Natural killer cell treated with Interleukin-12 subunit alpha and Interleukin-12 subunit beta and Interleukin-15 and Interleukin-18, amount 100 ng/mL, for 72 hours (primary cell): Measurements from ENCODE around the gene IQGAP2. TPM values are rescaled to one million over a fixed set of nuclear protein-coding genes. Genes with fewer than 3 reads are reported as not detected.

Experiments
- ATAC-seq, 2 donors: fragments of 150-1000 bp; cut with Tn5 transposase in 1 of 2; sonication (Bioruptor Pico), chemical (Tn5 transposase) in 1 of 2; 2 replicates each; pipeline ENCODE4 v1.10.0; 2021
- DNase-seq: peaks from one replicate; pipeline ENCODE4 v3.0.0; 2022; ENCODE audit warnings: low spot score
- H3K27ac Mint-ChIP-seq, 2 donors: 1 replicate in 1 of 2; 2 replicates in 1 of 2; pipeline ENCODE4 v1.8.0; 2022; ENCODE audit warnings: mixed read lengths in 2 of 2, mild to moderate bottlenecking in 1 of 2, moderate library complexity in 1 of 2
- H3K27me3 Mint-ChIP-seq, 2 donors: 1 replicate in 1 of 2; 2 replicates in 1 of 2; pipeline ENCODE4 v1.8.0; 2022; ENCODE audit warnings: mixed read lengths in 2 of 2
- H3K36me3 Mint-ChIP-seq: one replicate; pipeline ENCODE4 v1.8.0; 2022; ENCODE audit warnings: mixed read lengths
- H3K4me1 Mint-ChIP-seq, 2 donors: 1 replicate in 1 of 2; 2 replicates in 1 of 2; pipeline ENCODE4 v1.8.0; 2022; ENCODE audit warnings: low read depth in 2 of 2, mixed read lengths in 2 of 2, mild to moderate bottlenecking in 1 of 2
- H3K4me3 Mint-ChIP-seq: one replicate; pipeline ENCODE4 v1.8.0; 2022; ENCODE audit warnings: mixed read lengths
- H3K9me3 Mint-ChIP-seq: 2 replicates; pipeline ENCODE4 v1.8.0; 2022; ENCODE audit warnings: mixed read lengths
- total RNA-seq, 2 donors: library from RNA; stranded (reverse); gene quantifications; one replicate each; pipeline ENCODE4 v1.2.3, GENCODE V29; 2022

The IQGAP2 gene
- total RNA-seq, 2 donors from 2014 or later = 104 to 111 TPM

DNA sequence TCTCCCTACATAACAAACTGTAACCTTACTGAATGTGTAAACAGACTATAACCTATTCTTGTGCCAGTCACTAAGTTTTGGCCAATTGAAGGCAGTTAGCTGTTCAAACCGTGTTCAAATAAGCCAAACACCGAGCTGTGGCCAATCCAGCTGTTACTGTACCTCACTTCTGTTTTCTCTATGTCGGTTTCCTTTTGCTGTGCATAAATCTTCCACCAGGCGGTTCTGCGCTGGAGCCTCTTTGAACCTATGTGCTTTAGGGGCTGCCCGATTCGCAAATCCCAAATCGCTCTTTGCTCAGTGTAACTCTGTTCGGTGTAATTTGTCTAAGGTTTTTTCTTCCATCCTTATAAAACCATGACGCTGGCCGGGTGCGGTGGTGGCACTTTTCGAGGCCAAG, 344.6 kb downstream of the IQGAP2 start:
- Mint-ChIP-seq H3K4me1 (peaks cover 0 to 2% of the 10 kb centered on the region in 2 donors), H3K36me3 (no peaks in the 10 kb centered on the region), H3K9me3 (no peaks in the 10 kb centered on the region), H3K27ac (no peak overlapping the region), H3K4me3 (no peak overlapping the region), H3K27me3 (no peaks in the 10 kb centered on the region)
- ATAC-seq (no peak), DNase-seq (no peak)

DNA sequence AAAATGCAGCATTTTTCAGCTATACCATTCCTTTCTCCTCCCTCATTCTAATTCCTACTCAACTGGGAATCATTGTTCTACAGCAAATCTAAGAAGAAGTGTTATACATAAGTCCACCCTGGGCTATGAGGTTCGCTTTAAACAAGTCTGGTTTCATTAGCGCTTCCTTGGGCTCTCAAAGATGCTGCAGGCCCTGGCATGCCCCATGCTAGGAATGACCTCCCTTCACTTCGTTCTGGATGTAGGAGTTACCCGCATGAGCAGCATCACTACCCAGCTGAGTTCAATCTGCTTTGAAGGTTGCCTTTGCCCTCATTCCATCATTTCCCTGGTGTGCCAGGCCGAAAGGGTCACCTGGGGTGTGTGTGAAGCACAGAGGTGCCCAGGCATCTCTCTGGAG, 348.2 kb downstream of the IQGAP2 start:
- Mint-ChIP-seq H3K36me3 (no peaks in the 10 kb centered on the region), H3K4me1 (peaks cover 0 to 2% of the 10 kb centered on the region in 2 donors), H3K4me3 (no peak overlapping the region), H3K9me3 (no peaks in the 10 kb centered on the region), H3K27ac (no peak overlapping the region), H3K27me3 (no peaks in the 10 kb centered on the region)
- DNase-seq = no peak
- no peak for ATAC-seq

DNA sequence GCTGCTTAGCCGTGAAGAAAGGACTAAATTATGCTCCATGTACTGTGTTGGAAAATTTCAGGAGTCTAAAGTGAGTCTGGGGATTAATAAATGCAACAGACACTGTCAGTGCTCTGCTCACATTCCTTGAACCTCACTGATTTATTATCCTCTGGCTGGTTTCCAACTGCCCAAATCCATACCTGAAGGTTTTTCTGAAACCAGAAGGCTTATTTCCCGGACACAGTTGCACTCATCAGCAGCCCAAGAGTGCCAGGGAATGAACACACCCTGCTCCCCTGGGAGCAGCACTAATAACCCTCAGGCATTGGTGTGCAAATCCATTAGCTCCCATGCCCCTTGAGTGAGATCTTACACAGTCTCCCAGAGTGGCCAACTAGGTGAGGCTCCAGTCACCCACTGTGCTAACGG, 351.6 kb downstream of the IQGAP2 start:
- no peak for ATAC-seq
- Mint-ChIP-seq H3K36me3 (no peaks in the 10 kb centered on the region), H3K9me3 (no peaks in the 10 kb centered on the region), H3K4me3 (no peak overlapping the region), H3K27ac (no peak overlapping the region), H3K27me3 (no peaks in the 10 kb centered on the region), H3K4me1 (peaks cover 0 to 3% of the 10 kb centered on the region in 2 donors)
- DNase-seq = no peak

DNA sequence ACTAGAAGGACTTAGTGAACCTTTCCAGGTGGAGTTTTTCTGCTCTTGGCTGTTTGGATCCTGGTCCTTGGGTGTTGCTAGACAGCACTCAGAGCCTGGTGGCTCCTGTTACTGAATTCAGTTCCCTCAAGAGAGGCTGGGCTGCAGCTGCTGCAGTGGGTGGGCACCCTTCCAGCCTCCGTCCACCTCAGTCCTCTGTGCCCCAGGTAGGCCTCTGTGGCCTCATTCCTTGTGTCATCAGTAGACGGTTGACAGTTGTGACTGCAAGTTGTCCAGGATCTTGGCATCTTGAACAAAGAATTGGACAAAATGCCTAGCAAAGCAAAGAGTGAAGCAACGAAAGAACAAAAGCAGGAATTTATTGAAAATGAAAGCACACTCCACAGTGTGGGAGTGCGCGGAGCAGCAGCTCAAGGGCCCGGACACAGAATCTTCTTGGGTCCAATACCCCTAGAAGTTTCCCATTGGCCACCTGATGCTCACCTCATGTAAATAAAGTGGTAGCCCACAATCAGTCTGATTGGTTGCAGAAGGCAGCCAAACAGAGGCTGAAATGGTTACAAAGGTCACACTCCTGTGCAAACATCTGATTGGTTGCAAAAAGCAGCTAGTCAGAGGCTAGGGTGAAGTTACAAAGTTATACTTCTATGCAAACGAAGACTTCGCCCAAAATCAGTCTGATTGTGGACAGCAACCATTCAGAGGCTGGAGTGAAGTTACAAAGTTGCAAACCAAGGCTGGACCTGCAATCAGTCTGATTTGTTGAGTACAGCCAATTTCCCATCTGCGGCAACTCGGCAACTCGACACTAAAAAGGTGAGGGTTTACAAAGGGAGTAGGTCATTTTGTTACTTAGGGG, 352.9 kb downstream of the IQGAP2 start:
- ATAC-seq = no peak
- Mint-ChIP-seq H3K9me3 (no peaks in the 10 kb centered on the region), H3K27ac (no peak overlapping the region), H3K36me3 (no peaks in the 10 kb centered on the region), H3K4me3 (no peak overlapping the region), H3K4me1 (peaks cover 4 to 7% of the 10 kb centered on the region in 2 donors), H3K27me3 (no peaks in the 10 kb centered on the region)
- DNase-seq = no peak

DNA sequence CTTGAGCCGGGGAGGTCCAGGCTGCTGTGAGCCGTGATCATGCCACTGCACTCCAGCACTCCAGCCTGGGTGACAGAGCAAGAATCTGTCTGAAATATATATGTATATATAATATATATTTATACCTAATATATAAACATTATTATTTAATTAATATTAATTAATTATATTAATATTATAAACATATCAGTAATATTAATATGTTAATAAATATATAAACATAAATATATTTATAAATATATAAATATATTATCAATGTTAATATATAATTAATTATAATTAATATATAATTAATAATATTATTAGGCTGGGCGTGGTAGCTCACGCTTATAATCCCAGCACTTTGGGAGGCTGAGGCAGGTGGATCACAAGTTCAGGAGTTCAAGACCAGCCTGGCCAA, 354.0 kb downstream of the IQGAP2 start:
- H3K36me3 Mint-ChIP-seq = no peaks in the 10 kb centered on the region
- no peaks in the 10 kb centered on the region for H3K27me3 Mint-ChIP-seq
- H3K9me3 Mint-ChIP-seq = no peaks in the 10 kb centered on the region
- H3K4me1 Mint-ChIP-seq = peaks cover 12% of the 10 kb centered on the region in 2 donors
- no peak overlapping the region for H3K4me3 Mint-ChIP-seq
- no peak overlapping the region for H3K27ac Mint-ChIP-seq
- DNase-seq = no peak
- ATAC-seq = no peak

Other genes starting within 250 kb of the IQGAP2 start
- gene F2RL2, start 220.1 kb downstream of the IQGAP2 start, total RNA-seq = not detected